Measurements from ENCODE around the gene F10. TPM values are rescaled to one million over a fixed set of nuclear protein-coding genes. Genes with fewer than 3 reads are reported as not detected.

Gene F10
- total RNA-seq = 12.1 to 15.1 TPM (median 12.3 TPM) in 3 replicates

DNA sequence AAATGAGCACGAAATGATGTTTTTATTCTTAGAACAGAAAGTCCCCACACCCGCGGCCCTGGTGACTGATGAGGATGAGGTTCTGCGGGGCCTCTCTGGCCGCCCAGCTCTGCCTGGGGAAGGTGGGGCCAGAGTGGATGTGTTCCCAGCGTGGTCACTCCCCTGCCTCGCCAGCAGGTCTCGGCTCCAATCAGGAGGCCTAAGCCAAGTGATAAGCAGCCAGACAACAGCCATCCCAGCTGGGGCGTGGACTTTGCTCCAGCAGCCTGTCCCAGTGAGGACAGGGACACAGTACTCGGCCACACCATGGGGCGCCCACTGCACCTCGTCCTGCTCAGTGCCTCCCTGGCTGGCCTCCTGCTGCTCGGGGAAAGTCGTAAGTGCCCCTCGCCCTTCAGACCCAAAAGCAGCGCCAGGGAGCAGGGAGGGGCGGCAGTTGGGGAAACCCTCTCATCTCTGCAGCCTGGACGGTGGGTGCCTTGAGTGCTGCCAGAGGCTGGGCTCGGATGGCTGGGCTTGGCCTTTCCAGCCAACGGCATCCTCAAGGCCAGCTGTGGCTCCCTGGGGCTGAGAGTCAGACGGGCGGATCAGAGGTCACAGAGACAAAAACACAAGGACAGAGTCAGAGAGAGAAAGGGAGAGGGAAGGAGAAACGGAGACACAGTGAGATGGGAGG, at the start of gene F10:
F10 (plus strand) TSS at position 250 of the 676 bp plus-strand sequence; CDS start at position 307, 57 bp downstream.
- peaks cover 26% of the 10 kb centered on the region for H3K27me3 Mint-ChIP-seq (ENCODE audit: low read depth)
- H3K9me3 Mint-ChIP-seq = no peaks in the 10 kb centered on the region
- H3K27ac Mint-ChIP-seq = peak within 1 kb of the TSS; percentile 56
- TF ChIP-seq, protein P1, sequence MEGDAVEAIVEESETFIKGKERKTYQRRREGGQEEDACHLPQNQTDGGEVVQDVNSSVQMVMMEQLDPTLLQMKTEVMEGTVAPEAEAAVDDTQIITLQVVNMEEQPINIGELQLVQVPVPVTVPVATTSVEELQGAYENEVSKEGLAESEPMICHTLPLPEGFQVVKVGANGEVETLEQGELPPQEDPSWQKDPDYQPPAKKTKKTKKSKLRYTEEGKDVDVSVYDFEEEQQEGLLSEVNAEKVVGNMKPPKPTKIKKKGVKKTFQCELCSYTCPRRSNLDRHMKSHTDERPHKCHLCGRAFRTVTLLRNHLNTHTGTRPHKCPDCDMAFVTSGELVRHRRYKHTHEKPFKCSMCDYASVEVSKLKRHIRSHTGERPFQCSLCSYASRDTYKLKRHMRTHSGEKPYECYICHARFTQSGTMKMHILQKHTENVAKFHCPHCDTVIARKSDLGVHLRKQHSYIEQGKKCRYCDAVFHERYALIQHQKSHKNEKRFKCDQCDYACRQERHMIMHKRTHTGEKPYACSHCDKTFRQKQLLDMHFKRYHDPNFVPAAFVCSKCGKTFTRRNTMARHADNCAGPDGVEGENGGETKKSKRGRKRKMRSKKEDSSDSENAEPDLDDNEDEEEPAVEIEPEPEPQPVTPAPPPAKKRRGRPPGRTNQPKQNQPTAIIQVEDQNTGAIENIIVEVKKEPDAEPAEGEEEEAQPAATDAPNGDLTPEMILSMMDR (IDR thresholded peaks at IDR 0.05; ENCODE audit: unreplicated experiment) = no peak
- H3K4me1 Mint-ChIP-seq = peaks cover 11% of the 10 kb centered on the region
- no peak for DNase-seq (ENCODE audit: low spot score in 2 of 2, unreplicated experiment in 2 of 2)
- H3K4me3 Mint-ChIP-seq = peak within 1 kb of the TSS; percentile 60
- H3K36me3 Mint-ChIP-seq = no peaks in the 10 kb centered on the region

DNA sequence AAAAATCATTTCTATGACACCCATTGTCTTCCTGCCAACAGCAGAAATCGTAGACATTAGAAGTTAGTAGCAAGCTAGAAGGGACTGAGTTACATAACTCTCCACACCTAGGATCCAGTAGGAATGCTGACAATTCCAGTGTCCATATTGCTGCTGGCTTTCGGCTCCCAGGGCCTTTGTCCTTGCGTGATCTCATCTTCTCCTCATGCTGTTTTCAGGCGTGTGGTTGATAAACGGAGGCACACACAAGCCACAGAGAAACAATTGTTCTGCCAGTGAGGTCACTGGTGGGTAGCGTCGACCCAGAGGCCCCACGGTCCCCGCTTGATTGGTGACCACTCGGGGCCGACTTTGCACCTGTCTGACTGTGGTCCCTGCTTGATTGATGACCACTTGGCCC, 48.7 kb upstream of the F10 start:
- H3K4me3 Mint-ChIP-seq = no peak overlapping the region
- peaks cover 46% of the 10 kb centered on the region for H3K36me3 Mint-ChIP-seq
- no peak for DNase-seq (ENCODE audit: low spot score in 2 of 2, unreplicated experiment in 2 of 2)
- TF ChIP-seq, protein P1 (IDR thresholded peaks at IDR 0.05; ENCODE audit: unreplicated experiment) = no peak
- H3K4me1 Mint-ChIP-seq = no peaks in the 10 kb centered on the region
- H3K9me3 Mint-ChIP-seq = peaks cover 18% of the 10 kb centered on the region
- no peak overlapping the region for H3K27ac Mint-ChIP-seq
- H3K27me3 Mint-ChIP-seq (ENCODE audit: low read depth) = no peaks in the 10 kb centered on the region

DNA sequence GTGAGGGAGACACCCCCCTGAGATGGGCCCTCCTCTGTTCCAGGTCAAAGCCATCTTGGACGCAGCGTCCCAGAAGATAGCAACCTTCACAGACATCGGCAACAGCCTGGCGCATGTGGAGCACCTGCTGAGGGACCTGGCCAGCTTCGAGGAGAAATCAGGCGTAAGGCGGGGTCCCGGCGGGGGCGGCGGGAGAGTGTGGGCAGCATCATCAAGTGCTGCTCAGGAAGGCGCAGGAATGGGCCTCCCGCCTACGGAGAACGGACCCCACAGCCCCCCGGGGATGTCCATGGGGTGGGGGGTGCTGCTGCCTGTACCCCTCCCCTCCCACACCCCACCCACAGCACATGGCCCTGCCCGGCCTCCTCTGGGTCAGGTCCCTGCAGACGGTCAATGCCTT, 48.2 kb upstream of the F10 start:
- Mint-ChIP-seq H3K9me3 (peaks cover 18% of the 10 kb centered on the region), H3K27ac (no peak overlapping the region), H3K36me3 (peaks cover 46% of the 10 kb centered on the region), H3K4me1 (no peaks in the 10 kb centered on the region), H3K4me3 (no peak overlapping the region), H3K27me3 (ENCODE audit: low read depth) (no peaks in the 10 kb centered on the region)
- TF ChIP-seq, protein P1 (IDR thresholded peaks at IDR 0.05; ENCODE audit: unreplicated experiment) = no peak
- no peak for DNase-seq (ENCODE audit: low spot score in 2 of 2, unreplicated experiment in 2 of 2)

DNA sequence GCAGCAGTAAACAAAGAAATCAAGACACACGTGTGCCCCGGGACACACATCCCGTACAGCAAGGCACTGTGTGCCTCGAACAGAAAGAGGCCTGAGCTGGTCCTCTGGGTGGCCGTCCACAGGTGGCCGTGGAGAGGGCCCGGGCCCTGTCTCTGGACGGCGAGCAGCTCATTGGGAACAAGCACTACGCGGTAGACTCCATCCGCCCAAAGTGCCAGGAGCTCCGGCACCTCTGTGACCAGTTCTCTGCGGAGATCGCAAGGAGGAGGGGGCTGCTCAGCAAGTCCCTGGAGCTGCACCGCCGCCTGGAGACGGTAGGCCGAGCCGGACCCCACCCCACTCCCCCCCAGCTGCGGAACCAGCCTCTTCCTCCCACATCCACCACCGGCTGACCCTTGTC, 47.7 kb upstream of the F10 start:
- Mint-ChIP-seq H3K36me3 (peaks cover 46% of the 10 kb centered on the region), H3K27ac (no peak overlapping the region), H3K4me3 (no peak overlapping the region), H3K4me1 (no peaks in the 10 kb centered on the region), H3K27me3 (ENCODE audit: low read depth) (no peaks in the 10 kb centered on the region), H3K9me3 (peaks cover 18% of the 10 kb centered on the region)
- TF ChIP-seq, protein P1 (IDR thresholded peaks at IDR 0.05; ENCODE audit: unreplicated experiment) = no peak
- DNase-seq (ENCODE audit: low spot score in 2 of 2, unreplicated experiment in 2 of 2) = no peak

DNA sequence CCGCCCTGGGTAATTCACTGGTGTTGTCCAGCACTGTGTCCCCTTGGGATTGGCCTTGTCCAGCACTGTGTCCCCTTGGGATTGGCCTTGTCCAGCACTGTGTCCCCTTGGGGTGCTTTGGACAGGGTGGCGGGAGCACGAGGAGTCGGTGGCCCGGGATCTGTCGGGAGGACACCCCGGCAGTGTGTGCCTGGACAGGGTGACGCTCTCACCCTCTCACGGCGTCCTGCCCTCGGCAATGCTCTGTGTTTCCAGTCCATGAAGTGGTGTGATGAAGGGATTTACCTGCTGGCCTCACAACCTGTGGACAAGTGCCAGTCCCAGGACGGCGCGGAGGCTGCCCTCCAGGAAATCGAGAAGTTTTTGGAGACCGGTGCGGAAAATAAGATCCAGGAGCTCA, 46.9 kb upstream of the F10 start:
- TF ChIP-seq, protein P1 (IDR thresholded peaks at IDR 0.05; ENCODE audit: unreplicated experiment) = no peak
- no peaks in the 10 kb centered on the region for H3K27me3 Mint-ChIP-seq (ENCODE audit: low read depth)
- no peak overlapping the region for H3K4me3 Mint-ChIP-seq
- no peak overlapping the region for H3K27ac Mint-ChIP-seq
- peaks cover 40% of the 10 kb centered on the region for H3K36me3 Mint-ChIP-seq
- no peaks in the 10 kb centered on the region for H3K4me1 Mint-ChIP-seq
- H3K9me3 Mint-ChIP-seq = peaks cover 18% of the 10 kb centered on the region
- DNase-seq (ENCODE audit: low spot score in 2 of 2, unreplicated experiment in 2 of 2) = no peak

Measured in mesothelial cell of epicardium (in vitro differentiated cells).